ENCODE measurements around the gene KIF1C.

KIF1C gene

DNA sequence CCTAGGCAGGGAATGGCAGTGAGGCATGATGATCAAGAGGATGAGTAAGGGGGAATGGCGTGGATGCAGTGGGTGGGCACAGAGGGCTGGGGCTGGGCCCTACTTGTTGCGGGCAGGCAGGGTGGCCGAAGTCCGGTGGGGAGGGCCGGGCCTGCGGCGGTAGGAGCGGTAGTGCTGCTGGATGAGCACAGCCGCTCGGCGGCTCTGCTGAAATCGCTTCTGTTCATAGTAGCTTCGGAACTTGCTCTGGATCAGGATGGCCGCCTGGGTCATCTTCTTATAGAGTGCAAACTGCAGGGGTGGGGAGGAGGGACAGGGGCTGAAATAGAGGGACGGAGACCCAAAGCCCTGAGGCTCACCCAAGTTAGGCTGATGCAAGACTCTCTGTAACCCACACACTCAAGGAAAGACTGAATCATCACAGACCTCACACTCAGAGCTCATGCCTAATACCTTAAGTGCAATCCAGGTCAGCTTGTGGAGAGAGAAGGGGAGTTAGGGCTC lies 28.7 kb upstream of the KIF1C start:
- DNase-seq = no peak

DNA sequence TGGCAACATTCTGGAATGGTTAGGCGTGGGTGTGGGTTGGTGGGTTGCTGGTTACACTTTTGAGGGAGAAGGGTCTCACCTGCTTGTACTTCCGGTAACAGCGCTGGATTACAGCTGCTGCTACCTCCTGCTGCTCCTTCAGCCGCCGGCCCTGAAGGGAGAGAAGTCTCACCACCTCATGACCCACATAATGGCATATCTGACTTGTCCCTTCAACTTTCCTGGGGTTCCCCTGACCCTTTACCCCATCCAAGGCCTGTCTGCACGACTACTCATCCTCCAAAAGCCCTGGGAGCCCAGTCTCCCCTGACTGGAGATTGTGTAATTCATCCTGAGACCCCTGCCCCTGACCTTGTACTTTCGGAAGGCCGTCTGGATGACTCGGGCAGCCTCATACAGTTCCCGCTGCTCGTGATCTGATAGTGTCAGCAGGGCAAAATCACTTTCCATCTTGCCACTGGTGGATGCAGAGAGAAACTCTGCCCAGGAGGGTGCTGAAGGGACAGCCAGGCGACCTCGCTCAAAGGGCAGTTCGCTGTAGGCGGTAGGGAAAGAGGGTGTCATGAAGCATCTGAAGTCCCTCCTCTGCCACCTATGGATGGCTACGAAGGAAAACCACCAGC lies 28.1 kb upstream of the KIF1C start:
- no peak for DNase-seq

DNA sequence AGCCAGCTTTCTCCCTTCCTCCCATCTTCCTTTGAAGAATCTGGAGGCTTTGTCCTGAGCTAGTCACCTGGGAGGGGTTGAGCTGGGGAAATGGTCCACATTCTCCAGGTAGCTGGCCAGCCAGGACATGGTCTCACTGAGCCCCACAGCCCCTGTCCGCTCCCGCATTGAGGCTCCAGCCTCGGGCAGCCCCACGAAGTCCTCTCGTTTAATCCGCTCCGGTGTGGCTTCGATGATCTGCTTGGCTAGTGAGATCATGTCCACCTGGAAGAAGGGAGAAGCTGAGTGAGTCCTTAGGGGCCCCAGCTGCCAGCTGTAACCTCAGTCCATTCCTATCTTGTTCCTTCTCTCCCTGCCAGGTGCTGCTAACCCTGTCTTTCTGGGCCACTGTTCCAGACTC lies 27.5 kb upstream of the KIF1C start:
- DNase-seq = no peak

DNA sequence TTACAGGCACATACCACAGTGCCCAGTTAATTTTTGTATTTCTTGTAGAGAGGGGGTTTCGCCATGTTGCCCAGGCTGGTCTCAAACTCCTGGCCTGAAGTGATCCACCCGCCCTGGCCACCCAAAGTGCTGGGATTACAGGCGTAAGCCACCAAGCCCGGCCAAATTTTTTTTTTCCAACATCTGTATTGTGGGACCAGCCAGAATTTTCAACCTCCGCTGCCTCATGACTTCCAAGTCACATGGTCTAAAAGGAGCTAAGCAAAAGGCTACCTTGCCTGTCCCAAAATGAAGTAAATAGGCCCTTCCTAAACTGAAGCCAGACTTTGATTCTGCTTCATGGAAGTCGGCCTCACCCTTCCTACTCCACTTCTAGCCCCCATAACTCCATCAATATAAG lies 25.9 kb upstream of the KIF1C start:
- DNase-seq = no peak

DNA sequence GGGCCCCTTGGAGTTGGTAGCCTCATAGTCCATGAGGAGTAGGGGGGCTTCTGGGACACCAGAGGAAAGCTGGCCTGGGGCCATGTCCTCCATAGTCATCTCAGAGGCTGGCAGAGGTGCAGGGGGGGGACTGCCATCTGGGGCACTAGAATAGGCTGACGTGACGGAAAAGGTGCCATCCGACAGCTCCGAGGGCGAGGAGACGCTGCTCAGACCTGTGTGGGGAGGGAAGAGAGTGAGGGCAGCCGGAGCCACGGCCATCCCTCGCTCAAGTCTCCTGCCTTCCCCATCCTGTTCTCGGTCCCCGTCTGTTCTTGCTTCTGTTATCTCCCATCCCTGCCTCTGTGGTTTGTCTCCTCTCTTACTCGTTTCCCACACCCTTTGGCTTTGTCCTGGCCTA lies 25.4 kb upstream of the KIF1C start:
- no peak for DNase-seq

DNA sequence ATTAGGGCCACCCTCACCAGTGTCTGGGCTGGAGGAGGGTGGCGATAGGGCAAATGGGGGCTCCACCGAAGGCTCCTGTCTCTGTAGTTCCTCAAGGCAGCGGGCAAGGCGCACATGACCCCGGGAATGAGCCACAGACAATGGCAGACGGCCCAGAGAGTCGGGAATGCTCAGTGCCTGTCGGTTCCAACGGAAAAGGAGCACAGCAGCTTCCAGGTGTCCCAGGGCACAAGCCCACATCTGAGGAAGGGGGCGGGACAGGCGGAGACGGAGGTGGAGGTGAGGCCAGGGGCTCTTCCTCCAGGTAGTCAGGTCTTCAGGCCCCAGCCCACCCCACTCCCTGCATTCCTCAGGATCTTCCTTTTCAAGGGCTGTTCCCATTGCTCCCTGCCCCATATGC lies 25.0 kb upstream of the KIF1C start:
- DNase-seq = no peak

DNA sequence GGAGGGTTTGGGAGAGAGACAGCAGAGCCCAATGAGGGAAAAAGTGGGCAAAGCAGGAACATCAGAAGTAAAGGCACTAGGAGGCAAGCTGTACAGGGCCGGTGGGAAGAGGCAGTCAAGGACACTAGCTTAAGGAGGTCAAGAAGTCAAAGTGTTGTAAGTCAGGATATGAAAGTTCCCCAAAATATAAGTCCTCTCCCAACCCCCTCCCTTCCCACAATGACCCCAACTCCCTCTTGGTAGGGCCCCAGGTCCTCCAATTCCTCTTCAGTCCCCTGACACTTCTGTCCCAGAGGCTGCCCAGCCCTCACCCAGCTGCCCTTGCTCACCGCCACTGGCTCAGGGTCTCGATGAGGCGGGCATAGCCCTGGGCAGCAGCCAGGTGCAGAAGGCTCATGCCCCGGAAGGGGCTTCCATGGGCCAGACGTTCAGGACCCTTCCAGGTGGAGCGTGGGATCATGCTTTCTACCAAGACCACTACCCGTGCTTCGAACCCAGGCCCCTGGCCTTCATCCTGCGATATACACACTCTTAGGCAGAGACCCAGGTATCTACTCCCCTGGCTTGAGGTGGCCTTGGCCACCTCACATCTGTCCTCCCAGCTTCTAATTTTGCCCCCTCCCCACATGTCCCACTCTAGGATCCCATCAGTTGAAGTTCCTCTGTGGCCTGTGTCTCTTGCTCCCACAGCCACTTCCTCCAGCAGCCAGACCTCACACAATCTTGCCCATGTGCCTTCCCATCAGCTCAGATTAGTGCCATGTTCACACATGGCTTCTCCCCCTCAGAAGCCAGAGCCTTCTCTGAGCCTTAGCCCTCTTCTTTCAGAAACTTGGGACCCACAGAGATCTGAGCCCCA lies 24.3 kb upstream of the KIF1C start:
- DNase-seq = no peak

DNA sequence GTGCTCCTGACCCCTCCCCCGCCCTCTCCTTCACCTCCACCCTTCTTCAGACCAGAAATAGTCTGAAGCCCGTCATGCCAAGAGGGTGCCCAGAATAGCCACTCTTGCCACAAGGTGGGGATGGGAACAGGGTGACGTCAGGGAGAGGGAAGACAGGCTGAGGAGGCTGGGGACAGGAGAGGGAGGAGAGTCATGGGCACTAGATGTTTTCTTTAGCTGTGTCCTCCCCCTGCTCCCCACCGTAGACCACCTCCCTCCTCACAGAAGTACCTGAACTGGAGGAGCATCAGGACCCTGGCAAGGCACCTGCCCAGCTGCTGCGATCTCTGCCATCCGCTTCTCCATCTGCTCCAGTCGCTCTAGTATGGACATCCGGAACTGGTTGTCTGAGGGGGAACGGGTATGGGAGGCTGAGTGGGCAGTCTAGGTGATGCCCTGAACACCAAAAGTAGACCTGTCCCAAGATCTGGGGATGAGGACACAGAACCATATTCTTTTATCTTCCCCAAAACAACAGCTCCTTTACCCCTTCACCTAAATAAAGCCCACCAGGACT lies 23.6 kb upstream of the KIF1C start:
- no peak for DNase-seq

DNA sequence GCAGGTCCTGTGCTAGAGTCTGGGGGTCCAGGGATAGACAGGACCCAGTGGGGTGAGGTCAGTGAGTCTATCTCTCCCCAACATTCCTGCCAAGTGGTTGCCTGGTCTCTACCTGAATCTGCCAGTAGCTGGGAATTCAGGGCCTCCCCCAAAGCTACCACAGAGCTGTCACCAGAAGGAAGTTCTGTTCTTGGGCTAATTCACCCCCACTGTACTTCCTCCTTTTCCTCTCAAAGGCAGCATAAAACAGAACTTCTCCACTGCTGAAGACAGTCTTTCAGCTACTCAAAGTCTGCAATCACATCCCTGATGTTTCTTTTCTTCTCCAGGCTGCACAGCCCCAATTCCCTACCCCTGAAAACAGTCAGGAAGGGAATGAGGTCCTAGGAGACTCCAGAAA lies 19.0 kb upstream of the KIF1C start:
- DNase-seq = no peak

DNA sequence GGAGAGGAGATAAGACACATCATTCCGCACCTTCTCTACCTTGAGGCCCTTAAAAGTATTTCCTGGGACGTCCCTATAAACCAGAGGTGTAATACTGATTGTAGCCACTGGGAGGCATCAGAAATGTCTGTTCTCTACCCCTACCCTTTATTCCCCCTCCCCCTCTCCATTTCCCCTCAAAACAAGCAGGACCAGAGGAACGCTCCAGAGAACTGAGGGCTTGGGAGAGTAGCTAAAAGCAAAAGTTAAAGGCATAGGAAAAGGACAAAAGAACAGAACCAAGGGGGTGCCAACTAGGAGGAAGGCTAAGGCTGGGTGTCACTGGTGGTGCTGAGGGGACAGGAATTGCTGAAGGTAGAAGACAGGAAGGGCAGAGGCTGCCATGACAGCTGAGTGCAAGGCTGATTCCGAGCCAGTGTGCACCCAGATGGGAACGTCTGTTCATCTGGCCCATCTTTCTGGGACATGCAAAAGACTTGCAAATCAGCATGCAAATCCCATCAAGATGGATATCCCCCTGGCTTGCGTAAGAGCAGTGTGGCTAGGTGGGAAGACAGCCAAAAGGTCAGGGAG lies 17.0 kb upstream of the KIF1C start:
- DNase-seq = no peak

DNA sequence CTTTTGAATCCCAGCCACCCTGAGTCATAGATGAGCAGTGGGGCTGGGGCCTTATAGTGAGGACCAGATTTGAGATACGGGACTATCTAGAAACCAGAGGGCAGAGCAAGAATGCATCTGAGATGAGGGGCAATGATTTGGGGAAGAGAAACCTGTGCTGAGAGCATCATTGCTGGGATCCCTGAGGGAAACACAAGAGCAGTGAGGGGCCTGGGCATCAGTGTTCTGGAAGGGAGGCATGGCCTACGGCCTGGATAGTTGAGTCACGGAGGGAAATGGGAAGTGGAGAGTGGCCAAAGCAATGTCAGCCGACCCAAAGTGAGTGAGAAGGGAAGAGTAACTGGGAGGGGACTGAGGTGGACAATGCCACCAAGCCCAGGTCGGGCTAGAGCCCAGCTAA lies 15.4 kb upstream of the KIF1C start:
- no peak for DNase-seq

DNA sequence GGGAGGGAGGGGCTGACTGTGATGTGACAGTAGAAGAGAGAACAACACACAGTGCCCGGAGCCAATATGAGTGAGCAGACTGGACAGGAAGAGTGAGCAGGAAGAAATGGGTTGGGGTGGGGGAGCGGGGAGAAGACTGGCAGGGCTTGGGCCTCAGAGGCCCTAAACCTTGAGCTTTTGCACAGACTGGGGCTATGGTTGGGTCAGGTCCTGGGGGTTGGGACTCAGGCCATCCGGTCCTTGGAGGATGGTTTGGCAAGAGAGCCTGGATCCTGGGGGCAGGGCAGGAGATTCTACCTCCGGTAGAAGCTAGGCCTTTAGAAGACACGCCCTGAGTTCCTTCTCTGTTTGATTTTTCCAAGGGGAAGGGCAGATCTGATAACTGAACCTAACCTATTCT lies 11.3 kb upstream of the KIF1C start:
- no peak for DNase-seq

DNA sequence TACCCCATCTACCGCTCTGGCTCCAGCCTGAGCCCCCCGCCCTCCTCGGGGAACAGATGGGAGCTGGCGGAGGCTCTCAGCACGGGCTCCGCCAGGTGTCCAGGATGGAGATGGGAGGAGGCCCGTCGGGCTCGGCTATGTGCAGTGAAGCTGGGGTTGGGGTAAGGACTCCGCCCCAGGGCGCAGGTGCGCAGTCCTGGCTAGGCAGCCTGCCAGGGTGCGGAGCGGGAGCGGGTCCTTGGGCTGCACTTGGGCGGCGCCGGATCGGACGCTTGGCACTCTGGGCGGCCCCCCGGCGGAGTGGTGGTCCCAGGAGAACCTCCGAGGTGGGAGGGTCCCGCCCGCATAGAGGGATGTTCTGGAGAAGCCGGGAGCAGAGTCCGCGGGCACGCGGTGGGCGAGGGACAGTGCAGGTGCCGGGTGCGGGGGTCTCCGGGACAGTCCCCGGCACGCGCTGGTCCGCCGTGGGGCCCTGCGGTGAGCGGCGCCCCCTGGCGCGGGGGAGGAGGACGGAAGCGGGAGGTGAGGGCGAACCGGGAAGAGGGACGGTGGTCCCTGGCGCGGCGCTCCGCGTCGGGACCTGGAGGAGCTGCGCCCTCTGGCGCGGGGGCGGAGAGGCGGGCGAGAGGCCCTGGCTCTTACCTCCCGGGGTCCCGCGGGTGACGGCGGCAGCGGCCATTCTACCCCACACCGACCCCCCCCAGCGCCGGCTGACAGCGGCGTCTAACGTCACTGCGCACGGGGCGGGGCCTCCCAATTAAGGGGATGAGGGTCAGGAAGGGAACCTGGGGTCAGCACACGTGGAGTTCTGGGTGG lies 10.6 kb upstream of the KIF1C start, which contains the start of gene CAMTA2:
CAMTA2 (minus strand) TSS at position 725 of the 816 bp plus-strand sequence. CDS start 1,453 bp downstream, outside the sequence.
- DNase-seq = peak; percentile 87

DNA sequence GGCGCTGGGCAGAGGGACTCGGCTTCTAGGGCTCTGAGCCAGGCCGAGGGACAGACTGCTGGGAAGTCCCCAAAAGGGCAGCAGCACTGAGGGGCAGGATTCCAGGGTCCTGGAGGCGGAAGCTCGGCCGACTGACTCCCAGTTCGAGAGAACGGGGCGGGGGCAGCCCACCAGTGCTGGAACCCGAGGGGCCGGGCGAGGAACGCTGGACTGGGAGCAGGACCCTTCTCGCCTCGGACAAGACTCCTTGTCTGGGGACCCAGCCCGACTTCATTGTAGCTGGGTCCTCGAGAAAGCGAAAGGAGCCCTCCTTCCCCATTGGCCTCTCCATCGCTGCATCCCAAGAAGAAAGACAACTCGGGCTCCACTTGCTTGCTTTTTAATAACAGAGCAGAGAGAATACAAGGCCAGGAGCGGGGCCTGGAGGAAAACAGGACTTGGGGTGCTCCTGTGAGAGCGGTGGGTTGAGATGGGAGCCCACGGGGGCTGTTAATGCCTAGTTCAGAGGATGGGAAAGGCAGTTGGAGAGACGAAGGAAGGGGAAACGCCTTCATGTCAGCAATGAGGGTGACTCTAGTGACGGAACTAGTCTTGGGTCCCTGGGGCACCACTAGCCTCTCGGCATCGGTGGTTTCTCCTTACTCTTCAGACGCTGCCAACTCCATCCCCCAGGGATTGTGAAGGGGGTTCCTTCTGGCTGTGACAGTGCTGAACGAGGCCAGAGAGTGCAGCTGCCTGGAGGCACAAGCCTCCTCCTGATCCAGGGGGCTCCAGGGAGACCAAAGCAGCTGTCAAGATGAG lies 9.8 kb upstream of the KIF1C start:
- DNase-seq = no peak

DNA sequence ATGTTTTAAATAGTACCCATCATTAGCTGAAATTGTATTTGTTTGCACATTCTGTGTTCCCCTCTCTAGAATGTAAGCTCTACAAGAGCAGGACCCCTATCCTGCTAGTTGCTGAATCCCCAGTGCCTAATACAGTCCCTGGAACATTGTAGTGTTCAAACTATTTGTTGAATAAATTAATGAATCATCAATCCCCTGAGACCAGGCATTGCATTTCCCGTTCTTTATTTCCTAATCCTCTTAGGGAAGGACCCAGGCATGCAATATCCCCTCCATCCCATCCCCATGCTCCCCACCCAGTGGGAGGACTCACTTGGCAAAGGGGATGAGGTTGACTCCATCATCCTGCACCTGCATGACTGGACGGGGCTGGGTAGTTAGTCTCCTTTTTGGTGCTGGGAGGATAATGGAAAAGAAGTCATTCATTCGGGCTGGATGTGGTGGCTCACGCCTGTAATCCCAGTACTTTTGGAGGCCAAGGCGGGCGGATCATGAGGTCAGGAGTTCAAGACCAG lies 3.6 kb upstream of the KIF1C start:
- DNase-seq = no peak

DNA sequence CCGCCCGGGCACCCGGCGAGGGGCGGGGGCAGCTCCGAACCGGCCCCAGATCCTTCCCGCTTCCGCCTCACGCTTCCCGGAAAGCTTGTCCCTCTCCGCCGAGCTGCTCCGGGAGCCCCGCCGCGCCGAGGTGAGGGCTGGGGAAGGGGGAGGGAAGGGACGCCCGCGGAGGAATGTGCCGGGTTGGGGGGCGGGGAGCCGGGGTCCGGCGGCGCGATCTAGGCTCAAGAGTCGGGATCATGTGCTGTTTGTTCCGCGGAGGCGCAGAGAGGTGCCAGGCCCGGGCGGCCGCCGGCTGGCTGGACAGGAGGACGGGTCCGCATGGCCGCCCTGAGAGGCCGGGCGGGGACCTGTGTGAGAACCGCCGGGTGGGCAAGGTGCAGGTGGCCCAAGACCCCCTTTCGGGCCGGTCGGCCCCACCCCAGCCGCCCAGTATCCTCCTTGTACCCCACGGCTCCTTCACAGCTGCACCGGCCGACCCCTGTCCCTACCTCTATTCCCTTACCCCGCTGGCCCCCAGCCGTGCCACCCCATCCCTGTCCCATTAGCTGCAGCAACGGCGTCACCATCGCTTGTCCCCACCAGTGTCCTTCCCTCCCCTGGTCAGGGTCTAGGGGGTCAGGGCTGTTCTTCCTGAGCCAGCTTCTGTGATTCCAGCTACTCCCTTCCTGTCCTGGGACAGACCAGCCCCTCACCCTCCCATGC lies 429 bp downstream of the KIF1C start:
- DNase-seq = no peak

DNA sequence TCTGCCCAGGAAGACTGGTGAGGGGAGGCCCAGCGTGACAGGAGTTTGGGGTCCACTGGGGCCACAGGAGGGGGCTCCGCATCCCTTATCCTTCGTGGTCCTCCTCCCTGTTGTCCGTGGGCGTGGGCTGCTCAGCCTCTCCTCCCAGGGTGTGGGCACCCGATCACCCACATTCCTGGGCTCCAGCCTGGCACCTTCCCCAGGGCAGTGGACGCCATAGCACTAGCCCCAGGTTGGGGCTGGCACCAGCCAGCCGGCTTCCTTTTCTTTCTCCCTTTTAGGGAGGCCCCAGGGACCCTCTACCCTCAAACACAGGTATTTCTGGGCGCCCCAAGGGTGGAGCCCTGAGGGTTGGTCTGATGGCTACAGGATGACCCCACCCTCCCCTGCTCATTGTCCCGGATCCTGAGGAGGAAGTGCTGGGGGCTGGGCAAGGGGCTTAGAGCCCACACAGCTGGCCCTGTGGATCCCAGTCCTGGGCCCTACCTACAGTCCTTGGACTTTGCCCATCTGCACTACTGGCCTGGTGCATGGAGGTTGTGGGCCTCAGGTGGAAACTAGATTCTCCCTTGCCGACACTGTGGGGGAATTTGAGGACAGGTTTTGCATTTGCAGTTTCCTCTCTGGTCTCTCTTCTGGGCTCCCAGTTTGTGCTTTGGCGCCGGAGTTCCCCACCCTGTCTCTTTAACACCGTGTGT lies 1.1 kb downstream of the KIF1C start:
- no peak for DNase-seq

DNA sequence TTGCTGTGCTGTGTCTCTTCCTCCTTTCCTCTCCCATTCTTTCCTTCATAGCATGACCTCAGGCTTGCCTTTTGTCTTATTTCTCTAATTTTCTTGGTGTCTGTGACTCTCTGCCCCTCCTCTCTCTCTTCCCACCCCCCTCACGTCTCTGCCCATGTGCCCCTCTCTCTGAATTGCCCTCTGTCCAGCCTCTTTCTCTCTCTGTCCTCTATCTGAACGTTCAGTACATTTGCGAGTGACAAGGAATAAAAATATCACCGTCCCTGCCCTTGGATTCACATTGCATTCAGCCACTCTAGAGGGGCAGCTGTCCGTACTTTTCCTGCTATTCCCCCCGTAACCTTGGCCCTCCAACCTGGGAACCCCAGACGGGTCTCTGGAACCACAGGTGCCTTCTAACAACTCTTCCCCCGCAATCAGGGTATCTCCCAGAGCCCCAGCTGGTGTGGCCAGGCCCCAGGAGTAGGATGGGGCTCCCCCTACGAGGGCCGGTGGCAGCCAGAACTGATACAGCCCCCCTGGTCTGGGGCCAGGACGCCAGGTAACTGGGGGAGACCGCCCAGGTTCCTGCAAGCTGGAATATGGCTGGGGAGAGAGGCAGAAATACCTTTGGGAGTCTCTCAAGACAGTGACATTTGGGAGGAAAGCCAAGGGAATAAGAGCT lies 1.8 kb downstream of the KIF1C start:
- no peak for DNase-seq

DNA sequence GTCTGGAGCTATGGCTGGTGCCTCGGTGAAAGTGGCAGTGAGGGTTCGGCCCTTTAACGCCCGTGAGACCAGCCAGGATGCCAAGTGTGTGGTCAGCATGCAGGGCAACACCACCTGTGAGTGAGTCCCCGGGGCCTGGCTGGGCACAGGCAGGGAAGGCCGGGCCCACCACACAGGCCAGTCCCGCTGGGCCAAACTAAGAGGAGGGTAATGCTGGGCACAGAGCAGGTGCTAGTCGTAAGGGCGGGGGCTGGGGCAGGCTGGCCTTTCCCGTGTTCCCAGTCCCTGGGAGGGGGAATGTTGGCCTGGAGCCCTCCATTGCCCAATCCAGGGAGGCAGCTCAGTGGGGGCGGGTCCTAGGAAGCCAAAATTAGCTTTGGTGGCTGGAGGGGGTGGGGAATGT lies 2.5 kb downstream of the KIF1C start:
- DNase-seq = no peak

All from activated gamma-delta T cell (primary cell).